ENCODE measurements around the gene MTCL3.

MTCL3 gene

DNA sequence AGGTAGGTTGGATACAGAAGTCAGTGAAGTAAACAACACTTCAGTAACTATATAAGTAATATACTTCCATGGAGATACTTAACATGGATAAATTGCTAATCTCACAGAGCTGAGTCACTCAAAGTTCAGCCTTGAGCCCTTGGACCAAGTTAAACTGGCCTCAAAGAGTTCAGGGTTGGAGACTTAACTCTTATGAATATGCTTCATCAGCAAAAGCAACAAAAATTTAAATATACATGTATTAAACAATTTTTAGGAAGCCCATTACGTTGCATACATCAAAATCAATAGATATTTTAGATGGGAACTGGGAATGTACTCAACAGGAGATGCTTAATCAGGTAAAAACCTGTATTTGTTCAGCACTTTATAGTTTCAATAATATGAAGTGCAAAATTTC is 12.2 kb downstream of the MTCL3 start:
- Histone ChIP-seq H3K4me1 (no peaks in the 10 kb centered on the region), H3K9me3 (no peaks in the 10 kb centered on the region), H3K27me3 (no peaks in the 10 kb centered on the region), H3K4me3 (no peak overlapping the region), H3K36me3 (no peaks in the 10 kb centered on the region), H3K27ac (no peak overlapping the region)
- intact Hi-C loops (cut with DNase I; ENCODE audit: low total_unique reads): no loop called here
- no peak for DNase-seq
- TF ChIP-seq, protein P1, sequence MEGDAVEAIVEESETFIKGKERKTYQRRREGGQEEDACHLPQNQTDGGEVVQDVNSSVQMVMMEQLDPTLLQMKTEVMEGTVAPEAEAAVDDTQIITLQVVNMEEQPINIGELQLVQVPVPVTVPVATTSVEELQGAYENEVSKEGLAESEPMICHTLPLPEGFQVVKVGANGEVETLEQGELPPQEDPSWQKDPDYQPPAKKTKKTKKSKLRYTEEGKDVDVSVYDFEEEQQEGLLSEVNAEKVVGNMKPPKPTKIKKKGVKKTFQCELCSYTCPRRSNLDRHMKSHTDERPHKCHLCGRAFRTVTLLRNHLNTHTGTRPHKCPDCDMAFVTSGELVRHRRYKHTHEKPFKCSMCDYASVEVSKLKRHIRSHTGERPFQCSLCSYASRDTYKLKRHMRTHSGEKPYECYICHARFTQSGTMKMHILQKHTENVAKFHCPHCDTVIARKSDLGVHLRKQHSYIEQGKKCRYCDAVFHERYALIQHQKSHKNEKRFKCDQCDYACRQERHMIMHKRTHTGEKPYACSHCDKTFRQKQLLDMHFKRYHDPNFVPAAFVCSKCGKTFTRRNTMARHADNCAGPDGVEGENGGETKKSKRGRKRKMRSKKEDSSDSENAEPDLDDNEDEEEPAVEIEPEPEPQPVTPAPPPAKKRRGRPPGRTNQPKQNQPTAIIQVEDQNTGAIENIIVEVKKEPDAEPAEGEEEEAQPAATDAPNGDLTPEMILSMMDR (IDR thresholded peaks at IDR 0.05): no peak

- intact Hi-C loops (cut with DNase I; ENCODE audit: low total_unique reads): no loop called here
- no peaks in the 10 kb centered on the region for H3K9me3 ChIP-seq
- no peaks in the 10 kb centered on the region for H3K4me1 ChIP-seq
- H3K4me3 ChIP-seq: no peak overlapping the region
- no peaks in the 10 kb centered on the region for H3K36me3 ChIP-seq
- no peaks in the 10 kb centered on the region for H3K27me3 ChIP-seq
- H3K27ac ChIP-seq: no peak overlapping the region
- DNase-seq: no peak
- TF ChIP-seq, protein P1 (IDR thresholded peaks at IDR 0.05): no peak
Observed at GRCh38 chr6:127503022-127503421, 16.1 kb downstream of the MTCL3 start.

DNA sequence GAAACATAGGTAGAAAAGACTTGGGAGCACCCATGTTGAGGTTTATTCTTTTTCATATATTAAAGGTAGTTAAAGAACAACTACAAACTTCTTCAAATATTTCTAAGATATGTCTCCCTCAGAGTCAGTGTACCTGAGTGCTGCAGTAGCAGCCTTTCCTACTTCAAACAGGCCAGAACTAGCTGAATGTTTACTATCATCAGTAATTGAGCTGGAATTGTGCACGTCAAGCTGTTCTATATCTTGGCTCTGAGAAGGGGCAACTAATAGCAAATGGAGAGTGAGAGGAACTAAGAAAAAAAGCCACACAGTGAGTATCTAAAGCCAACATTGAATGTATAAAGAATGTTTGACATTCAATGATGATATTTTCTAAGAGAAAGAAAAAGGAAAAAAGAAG is 21.7 kb downstream of the MTCL3 start:
- intact Hi-C loops (cut with DNase I; ENCODE audit: low total_unique reads): no loop called here
- Histone ChIP-seq H3K4me1 (no peaks in the 10 kb centered on the region), H3K27ac (no peak overlapping the region), H3K9me3 (no peaks in the 10 kb centered on the region), H3K4me3 (no peak overlapping the region), H3K27me3 (no peaks in the 10 kb centered on the region), H3K36me3 (no peaks in the 10 kb centered on the region)
- DNase-seq: no peak
- TF ChIP-seq, protein P1 (IDR thresholded peaks at IDR 0.05): no peak

DNA sequence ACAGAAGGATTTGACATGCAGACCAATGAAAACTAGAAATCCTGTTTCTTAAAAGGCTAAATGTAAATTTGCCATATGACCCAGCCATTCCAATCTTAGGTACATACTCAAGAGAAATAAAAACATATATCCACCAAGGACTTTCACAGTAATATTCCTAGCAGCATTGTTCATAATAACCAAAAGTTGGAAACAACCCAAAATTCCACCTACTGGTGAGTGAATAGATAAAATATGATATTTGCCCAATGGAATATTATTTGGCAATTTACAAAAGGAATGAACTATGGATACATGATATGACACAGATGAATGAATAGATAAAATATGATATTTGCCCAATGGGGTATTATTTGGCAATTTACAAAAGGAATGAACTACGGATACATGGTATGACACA is 22.7 kb downstream of the MTCL3 start:
- no peaks in the 10 kb centered on the region for H3K36me3 ChIP-seq
- no peaks in the 10 kb centered on the region for H3K4me1 ChIP-seq
- intact Hi-C loops (cut with DNase I; ENCODE audit: low total_unique reads): no loop called here
- TF ChIP-seq, protein P1 (IDR thresholded peaks at IDR 0.05): no peak
- H3K9me3 ChIP-seq: no peaks in the 10 kb centered on the region
- no peak overlapping the region for H3K27ac ChIP-seq
- no peak for DNase-seq
- no peaks in the 10 kb centered on the region for H3K27me3 ChIP-seq
- H3K4me3 ChIP-seq: no peak overlapping the region

GRCh38 chr6:127494240-127494767 is 24.8 kb downstream of the MTCL3 start:
- H3K9me3 ChIP-seq: no peaks in the 10 kb centered on the region
- H3K27me3 ChIP-seq: no peaks in the 10 kb centered on the region
- no peak overlapping the region for H3K27ac ChIP-seq
- TF ChIP-seq, protein P1 (IDR thresholded peaks at IDR 0.05): no peak
- no peaks in the 10 kb centered on the region for H3K36me3 ChIP-seq
- H3K4me1 ChIP-seq: no peaks in the 10 kb centered on the region
- H3K4me3 ChIP-seq: no peak overlapping the region
- no peak for DNase-seq
- intact Hi-C loops (cut with DNase I; ENCODE audit: low total_unique reads): no loop called here

- DNase-seq: no peak
- Histone ChIP-seq H3K9me3 (no peaks in the 10 kb centered on the region), H3K27me3 (no peaks in the 10 kb centered on the region), H3K27ac (no peak overlapping the region), H3K4me1 (no peaks in the 10 kb centered on the region), H3K4me3 (no peak overlapping the region), H3K36me3 (no peaks in the 10 kb centered on the region)
- TF ChIP-seq, protein P1 (IDR thresholded peaks at IDR 0.05): no peak
- intact Hi-C loops (cut with DNase I; ENCODE audit: low total_unique reads): no loop called here
Observed at GRCh38 chr6:127489248-127489647, 29.9 kb downstream of the MTCL3 start.
